GM18858 (cell line): ENCODE measurements around the gene C6orf141.

Source experiments
- ATAC-seq: cut with Tn5 transposase; IDR thresholded peaks from one replicate; pipeline ENCODE4 v1.9.1; 2021; ENCODE audit not compliant: unreplicated experiment

C6orf141 gene

DNA sequence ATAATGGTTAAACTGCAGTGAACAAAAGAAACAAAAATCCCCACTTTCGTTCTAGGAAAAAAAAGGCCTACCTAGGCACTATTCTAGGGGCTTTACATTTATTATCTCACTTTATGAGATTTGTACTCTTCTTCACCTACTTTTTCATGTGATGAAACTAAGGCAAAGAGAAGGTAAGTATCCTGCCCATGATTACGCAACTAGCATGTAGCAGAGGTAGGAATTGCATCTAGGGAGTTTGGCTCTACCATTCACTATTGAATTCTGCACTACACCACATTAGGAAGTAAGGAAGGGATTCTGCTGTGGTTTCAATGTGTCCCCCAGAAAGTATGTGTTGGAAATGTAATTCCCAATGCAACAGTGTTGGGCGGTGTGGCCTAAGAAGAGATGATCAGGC is 11.4 kb upstream of the C6orf141 start:
- ATAC-seq: no peak

GRCh38 chr6:49540614-49541013 is 9.9 kb upstream of the C6orf141 start:
- no peak for ATAC-seq

DNA sequence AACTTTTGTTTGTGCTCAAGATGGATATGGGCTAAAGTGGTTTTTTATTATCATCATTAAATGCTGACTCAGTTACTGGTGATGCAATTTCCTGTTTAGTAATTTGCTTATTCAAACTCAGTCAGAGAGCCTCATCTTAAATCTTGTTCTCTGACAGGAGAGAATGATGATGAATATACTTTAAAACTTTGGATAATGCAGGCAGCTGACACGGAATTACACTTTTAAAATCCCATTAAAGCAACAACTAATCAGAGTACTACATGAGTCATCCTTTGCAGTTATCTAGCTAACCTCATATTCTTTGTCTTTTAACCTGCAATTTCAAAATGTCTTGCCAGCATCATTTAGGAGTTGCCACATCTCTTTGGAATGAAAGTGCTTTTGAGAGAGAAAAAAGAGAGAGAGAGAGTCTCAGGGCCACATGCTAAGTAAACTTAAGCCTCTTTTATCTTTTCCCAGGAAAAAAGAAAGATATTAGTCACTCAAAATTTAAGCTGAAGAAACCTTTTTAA is 9.2 kb upstream of the C6orf141 start:
- ATAC-seq: no peak

DNA sequence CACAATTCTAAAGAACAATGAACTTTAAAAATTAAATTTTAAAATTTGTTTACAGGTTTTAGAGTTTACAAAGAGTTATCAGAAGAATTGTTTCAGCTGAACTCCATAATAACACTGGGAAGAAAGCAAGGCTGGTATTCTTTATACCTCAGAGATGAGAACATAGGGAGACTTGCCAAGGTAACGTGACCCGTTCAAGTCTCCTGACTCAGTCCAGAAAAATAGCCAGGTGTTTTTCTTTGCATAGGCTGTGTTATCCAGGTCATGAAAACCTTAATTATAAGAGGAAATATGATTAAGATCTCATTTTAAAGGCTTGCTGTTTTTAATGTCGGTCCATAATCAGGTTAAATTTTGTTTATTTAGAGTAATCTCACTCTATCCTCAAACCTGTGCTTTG is 8.5 kb upstream of the C6orf141 start:
- no peak for ATAC-seq

- no peak for ATAC-seq
These were observed 7.2 kb upstream of the C6orf141 start for GRCh38 chr6:49543087-49543858.

GRCh38 chr6:49546331-49546730 is 4.1 kb upstream of the C6orf141 start:
- no peak for ATAC-seq

DNA sequence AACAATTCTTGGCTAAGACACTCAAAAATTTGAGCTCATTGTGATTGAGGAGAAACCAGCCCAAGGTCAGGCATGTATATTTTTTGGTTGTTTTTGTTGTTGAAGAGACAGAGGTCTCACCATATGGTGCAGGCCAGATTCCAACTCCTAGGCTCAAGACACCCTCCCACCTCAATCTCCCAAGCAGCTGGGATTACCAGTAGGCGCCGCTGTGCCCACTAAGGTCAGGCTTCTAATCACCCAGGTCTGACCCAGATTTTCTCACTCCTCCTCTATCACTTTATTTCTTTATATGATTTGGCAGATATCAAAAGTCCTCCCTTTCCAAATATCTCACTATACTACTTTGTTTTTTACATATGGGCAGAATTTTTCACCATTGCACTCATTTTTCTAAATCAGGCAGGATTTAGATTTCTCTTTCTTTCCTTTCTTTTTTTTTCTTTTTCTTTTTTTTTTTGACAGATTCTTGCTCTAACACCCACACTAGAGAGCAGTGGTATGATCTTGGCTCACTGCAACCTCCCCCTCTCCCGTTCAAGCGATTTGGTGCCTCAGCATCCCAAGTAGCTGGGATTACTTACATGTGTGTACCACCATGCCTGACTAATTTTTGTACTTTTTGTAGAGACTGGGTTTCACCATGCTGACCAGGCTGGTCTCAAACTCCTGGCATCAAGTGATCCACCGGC is 1.7 kb upstream of the C6orf141 start:
- ATAC-seq: no peak

DNA sequence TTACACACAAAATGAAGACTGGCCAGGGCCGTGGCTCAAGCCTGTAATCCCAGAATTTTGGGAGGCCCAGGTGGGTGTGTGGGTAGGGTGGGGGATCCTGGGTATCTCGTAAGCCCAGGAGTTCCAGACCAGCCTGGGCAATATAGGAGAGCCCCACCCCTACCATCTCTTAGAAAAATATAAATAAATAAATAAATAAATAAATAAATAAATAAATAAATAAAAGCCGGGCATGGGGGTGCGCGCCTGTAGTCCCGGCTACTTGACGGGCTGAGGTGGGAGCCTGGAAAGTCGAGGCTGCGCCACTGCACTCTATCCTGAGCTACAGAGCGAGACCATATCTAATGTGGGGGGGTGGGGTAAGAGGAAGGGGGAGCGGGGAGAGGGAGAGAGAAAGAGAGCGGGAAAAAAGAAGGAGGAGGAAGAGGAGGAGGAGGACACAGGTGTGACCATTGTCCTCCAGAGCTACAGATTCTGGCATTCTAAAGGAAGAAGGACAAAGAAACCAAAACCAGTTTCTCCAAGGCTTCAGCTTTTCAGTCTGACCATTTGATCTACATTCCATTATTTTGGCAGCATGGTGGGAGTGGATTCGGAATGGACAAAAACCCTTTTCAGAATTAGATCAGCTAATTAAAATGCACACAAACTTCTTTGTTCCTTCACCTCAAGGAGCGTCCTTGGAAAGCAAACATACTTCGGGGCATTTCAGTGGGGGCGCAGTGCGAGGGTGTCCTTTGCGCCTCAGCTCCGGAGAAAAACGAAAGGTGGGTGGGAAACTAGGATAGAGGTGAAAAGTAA is 577 bp upstream of the C6orf141 start:
- no peak for ATAC-seq

DNA sequence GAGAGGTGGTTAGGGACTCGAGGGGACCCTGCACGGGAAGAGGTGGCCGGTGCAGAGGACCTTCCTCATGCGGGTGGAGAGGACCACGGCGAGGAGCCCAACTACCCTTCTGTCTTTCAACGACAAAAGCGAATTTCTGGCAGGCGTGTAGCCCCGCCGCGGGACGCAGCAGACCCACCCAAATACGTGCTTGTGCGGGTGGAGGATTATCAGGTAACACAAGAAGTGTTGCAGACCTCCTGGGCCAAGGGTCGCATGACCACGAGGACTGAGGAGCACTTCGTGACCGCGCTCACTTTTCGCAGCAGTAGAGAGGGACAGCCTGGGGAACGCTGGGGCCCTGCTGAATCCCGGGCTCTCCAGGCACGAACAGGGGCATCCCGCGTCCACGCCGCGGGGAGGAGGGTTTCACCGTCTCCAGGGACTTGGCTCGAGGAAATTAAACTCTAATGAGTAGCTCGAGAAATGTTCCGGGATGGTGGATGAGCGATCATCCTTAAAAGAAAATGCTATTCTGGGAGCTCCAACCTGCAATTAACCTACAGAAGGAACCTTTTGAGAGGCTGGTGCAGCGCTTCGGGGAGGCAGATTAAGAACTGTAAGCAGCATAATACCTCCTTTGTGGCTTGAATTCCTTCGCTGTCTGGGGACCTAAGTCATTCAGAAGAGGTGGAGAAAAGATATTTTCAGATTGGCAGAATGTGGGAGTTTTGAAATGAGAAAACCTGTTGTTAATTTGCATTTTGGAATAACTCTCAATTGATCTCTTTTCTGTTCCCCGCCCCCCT is 804 bp downstream of the C6orf141 start:
- ATAC-seq: peak; percentile 34

- peak; percentile 65 for ATAC-seq
These were observed 1.3 kb downstream of the C6orf141 start for GRCh38 chr6:49551866-49552129.

DNA sequence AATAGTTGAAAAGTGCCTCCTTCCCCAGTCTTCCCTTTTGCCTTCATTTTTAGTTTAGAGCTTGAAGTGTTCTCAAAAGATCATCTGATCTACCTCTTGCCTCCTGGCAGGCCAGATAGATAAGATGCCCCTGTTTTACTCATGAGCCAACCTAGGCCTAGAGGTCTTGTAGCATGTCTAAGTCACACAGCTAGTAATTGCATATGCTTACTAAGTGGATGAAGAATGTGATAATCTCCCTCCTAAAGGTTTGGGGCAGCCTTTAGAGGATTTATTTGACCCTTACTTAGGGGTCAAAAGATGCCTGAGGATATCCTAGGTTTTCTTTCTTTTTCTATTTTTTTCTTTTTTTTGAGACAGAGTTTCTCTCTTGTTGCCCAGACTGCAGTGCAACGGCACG is 2.1 kb downstream of the C6orf141 start:
- ATAC-seq: no peak

GRCh38 chr6:49553384-49553783 is 2.9 kb downstream of the C6orf141 start:
- no peak for ATAC-seq

GRCh38 chr6:49555951-49556350 is 5.5 kb downstream of the C6orf141 start:
- ATAC-seq: no peak

DNA sequence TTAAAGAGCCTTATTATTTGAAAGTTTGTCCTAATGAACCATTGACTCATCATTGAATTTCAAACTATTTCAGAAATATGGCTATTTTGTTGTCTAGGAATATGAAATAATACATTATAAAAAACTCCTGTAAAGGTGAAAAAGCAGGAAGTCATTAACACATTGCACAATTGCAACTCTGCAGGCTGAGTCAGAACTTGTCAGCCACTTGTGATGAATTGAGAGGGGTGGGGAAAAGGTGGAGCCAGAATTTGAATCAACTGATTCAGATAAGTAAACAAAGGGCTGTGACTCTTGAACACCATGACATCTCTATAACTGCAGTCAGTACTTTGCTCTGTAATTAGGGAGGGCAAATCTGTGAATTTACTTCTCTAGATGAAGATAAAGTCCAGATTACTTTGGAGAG is 6.0 kb downstream of the C6orf141 start:
- ATAC-seq: no peak

DNA sequence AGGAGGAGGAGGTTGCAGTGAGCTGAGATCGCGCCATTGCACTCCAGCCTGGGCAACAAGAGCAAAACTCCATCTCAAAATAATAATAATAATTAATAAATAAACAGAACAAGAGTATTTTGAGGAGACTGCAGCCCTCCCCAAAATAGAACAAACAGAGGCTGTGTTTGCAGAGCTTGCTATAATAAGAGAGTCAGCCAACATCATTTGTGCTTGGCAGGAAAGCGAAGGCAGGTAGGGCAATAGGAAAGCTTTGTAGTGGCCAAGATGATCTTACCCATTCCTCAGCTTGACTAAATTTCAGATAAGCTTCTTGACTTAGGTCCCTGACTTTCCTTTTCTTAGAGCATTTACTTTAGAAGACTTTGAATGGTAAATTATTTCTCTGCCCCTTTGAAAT is 6.7 kb downstream of the C6orf141 start:
- ATAC-seq: no peak

DNA sequence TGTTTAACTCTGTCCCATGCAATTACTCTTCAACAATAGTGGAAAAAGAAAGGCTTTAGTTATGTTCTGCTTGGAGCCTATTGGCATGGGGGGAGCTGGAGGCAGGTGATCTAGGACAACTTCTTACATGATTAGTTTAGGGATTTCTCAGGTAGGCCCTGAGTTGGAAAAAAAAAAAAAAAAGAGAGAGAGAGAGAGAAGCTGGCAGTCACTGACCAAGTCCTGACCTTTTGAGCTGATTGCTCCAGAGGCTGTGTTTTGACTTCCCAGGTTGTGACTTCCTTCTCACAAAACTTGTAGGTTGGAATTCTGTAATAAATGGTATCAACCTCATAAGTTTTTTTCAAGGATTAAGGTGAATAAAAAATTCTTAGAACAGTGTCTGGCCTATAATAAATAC is 7.8 kb downstream of the C6orf141 start:
- no peak for ATAC-seq

DNA sequence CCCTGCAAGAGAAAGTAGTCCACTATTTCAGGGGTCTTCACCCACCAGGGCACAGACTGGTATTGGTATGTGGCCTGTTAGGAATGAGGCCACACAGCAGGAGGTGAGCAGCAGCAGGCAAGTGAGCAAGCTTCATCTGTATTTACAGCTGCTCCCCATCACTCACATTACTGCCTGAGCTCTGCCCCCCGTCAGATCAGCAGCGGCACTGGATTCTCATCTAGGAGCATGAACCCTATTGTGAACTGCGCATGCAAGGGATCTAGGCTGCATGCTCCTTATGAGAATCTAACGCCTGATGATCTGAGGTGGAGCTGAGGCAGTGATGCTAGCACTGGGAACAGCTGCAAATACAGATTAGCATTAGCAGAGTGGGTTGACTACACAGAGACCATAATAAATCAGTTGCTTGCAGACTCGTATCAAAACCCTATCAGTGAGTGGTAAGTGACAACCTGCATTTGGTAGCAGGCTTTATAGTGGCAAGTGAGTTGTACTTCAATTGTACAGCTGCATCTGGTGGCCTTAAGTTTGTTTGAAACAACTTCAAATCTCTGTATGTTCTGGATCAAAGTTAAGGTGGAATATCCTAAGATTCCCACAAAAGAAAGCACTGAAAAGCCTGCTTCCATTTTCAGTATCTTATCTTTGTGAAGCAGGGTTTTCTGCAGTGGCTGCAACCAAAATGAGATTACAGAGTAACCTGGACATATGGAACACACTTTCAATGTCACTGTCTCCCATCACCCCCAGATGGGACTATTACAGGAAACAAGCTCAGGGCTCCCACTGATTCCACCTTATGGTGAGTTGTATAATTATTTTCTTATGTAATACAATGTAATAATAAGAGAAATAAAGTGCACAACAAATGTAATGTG is 12.8 kb downstream of the C6orf141 start:
- ATAC-seq: no peak

- no peak for ATAC-seq
These were observed 14.1 kb downstream of the C6orf141 start for GRCh38 chr6:49564552-49564951.

- ATAC-seq: no peak
These were observed 14.8 kb downstream of the C6orf141 start for GRCh38 chr6:49565261-49565660.

GRCh38 chr6:49565855-49566254 is 15.4 kb downstream of the C6orf141 start:
- ATAC-seq: no peak
